ENCODE results near the gene ROR1. TPM values are rescaled to one million over a fixed set of nuclear protein-coding genes. Genes with fewer than 3 reads are reported as not detected.

ROR1 gene
- total and polyA plus RNA-seq, 9 of the 15 experiments (the other 6 are each of a cell fraction or from before 2014, with no cell fraction given) = 0.02 TPM; not detected in 8

GRCh38 chr1:64031236-64031635 is 257.4 kb downstream of the ROR1 start (continued):
- TF ChIP-seq, protein P1, sequence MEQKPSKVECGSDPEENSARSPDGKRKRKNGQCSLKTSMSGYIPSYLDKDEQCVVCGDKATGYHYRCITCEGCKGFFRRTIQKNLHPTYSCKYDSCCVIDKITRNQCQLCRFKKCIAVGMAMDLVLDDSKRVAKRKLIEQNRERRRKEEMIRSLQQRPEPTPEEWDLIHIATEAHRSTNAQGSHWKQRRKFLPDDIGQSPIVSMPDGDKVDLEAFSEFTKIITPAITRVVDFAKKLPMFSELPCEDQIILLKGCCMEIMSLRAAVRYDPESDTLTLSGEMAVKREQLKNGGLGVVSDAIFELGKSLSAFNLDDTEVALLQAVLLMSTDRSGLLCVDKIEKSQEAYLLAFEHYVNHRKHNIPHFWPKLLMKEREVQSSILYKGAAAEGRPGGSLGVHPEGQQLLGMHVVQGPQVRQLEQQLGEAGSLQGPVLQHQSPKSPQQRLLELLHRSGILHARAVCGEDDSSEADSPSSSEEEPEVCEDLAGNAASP (IDR thresholded peaks at IDR 0.05) = no peak
- no peak for TF ChIP-seq GABPB2 (CRISPR knock-in tag; conservative IDR thresholded peaks at IDR 0.05)

GRCh38 chr1:64033667-64034220 is 259.9 kb downstream of the ROR1 start:
- Histone ChIP-seq H3K27me3 (ENCODE audit: control insufficient read depth in 2 of 2, insufficient read depth in 2 of 2, low read length in 2 of 2) (no peaks in the 10 kb centered on the region), H3K9me3 (replicated peaks; ENCODE audit: control insufficient read depth, insufficient read depth, low read depth, low read length) (no peaks in the 10 kb centered on the region), H3K4me2 (ENCODE audit: insufficient read depth, low read length) (no peak overlapping the region), H3K4me3 (no peak overlapping the region), H3K27ac (ENCODE audit: extremely low read depth, low read depth, low read length) (no peak overlapping the region), H3K9ac (ENCODE audit: insufficient read depth in 1 of 2, low read depth in 2 of 2, low read length in 2 of 2) (no peak overlapping the region), H3K36me3 (ENCODE audit: control insufficient read depth, insufficient read depth, low read length) (no peaks in the 10 kb centered on the region), H3K9me1 (ENCODE audit: control insufficient read depth, insufficient read depth, low read length) (no peaks in the 10 kb centered on the region), H3K79me2 (ENCODE audit: control insufficient read depth, insufficient read depth, low read length) (no peaks in the 10 kb centered on the region), H4K20me1 (replicated peaks; ENCODE audit: control insufficient read depth, insufficient read depth, low read length) (no peaks in the 10 kb centered on the region; the same call in 1 of the 2 replicates), H3K4me1 (replicated peaks in 1 of 2; ENCODE audit: control insufficient read depth in 2 of 2, insufficient read depth in 2 of 2, low read length in 2 of 2) (no peaks in the 10 kb centered on the region), H2AFZ (ENCODE audit: low read depth, low read length) (no peak overlapping the region)
- in situ Hi-C loops (cut with MboI) = no loop called here
- ATAC-seq (no peak), FAIRE-seq (no peak), DNase-seq (ENCODE audit: extremely low read depth in 1 of 4, low spot score in 3 of 4) (no peak)
- BruUV-seq (replicated peaks) = no TSS peak
- ChIA-PET POLR2A (no interaction called here), CTCF (ENCODE audit: low intra/inter-chr PET ratio) (no interaction called here)
- 0% methylated on average over 3 of the region's 3 CpGs for WGBS (ENCODE audit: insufficient coverage, low coverage, missing lambda C conversion rate)
- intact Hi-C loops (cut with micrococcal nuclease) = no loop called here
- no peak for TF ChIP-seq MTF1 (CRISPR knock-in tag; IDR thresholded peaks at IDR 0.05; ENCODE audit: borderline replicate concordance)
- TF ChIP-seq, protein P2, sequence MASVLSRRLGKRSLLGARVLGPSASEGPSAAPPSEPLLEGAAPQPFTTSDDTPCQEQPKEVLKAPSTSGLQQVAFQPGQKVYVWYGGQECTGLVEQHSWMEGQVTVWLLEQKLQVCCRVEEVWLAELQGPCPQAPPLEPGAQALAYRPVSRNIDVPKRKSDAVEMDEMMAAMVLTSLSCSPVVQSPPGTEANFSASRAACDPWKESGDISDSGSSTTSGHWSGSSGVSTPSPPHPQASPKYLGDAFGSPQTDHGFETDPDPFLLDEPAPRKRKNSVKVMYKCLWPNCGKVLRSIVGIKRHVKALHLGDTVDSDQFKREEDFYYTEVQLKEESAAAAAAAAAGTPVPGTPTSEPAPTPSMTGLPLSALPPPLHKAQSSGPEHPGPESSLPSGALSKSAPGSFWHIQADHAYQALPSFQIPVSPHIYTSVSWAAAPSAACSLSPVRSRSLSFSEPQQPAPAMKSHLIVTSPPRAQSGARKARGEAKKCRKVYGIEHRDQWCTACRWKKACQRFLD (CRISPR knock-in tag; IDR thresholded peaks at IDR 0.05) = no peak
- TF ChIP-seq, protein P3, sequence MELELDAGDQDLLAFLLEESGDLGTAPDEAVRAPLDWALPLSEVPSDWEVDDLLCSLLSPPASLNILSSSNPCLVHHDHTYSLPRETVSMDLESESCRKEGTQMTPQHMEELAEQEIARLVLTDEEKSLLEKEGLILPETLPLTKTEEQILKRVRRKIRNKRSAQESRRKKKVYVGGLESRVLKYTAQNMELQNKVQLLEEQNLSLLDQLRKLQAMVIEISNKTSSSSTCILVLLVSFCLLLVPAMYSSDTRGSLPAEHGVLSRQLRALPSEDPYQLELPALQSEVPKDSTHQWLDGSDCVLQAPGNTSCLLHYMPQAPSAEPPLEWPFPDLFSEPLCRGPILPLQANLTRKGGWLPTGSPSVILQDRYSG (tag; conservative IDR thresholded peaks at IDR 0.05; ENCODE audit: low read depth) = no peak
- no peak for TF ChIP-seq ZBTB7A (IDR thresholded peaks at IDR 0.05; ENCODE audit: borderline replicate concordance, control insufficient read depth, low read depth, low read length)
- no peak for TF ChIP-seq ZNF592 (IDR thresholded peaks at IDR 0.05)
- no peak for TF ChIP-seq KLF13 (tag; IDR thresholded peaks at IDR 0.05; ENCODE audit: borderline replicate concordance, low read depth)
- no peak for TF ChIP-seq ARHGAP35 (IDR thresholded peaks at IDR 0.05; ENCODE audit: partially characterized antibody)
